IMR-90 (cell line): ENCODE data around the gene ACTG2. TPM values are rescaled to one million over a fixed set of nuclear protein-coding genes. Genes with fewer than 3 reads are reported as not detected.
A peak's percentile ranks its signal among the peaks of the same experiment; 100 is the strongest.

Source experiments
- ATAC-seq: fragments of 200-7000 bp; cut with Tn5 transposase; 2 replicates; pipeline ENCODE4 v1.9.1; 2020; ENCODE audit warnings: low read depth, mild to moderate bottlenecking, moderate library complexity
- BruUV-seq: library from RNA; stranded (reverse); fragments of 400-500 nt; replicated peaks from 2 replicates; lab custom pipeline; 2021; lab: Mats Ljungman, UMichigan
- CTCF ChIA-PET: fragments of 300-600 bp; formaldehyde crosslinking; extraction: SDS; loops from one replicate; lab custom pipeline; 2021; ENCODE audit warnings: antibody characterized with exemption; lab: Yijun Ruan, JAX
- POLR2A ChIA-PET: fragments of 300-600 bp; sonication (Branson Sonifier 250); formaldehyde crosslinking; loops from one replicate; lab custom pipeline; 2022; ENCODE audit warnings: antibody characterized with exemption; ENCODE audit not compliant: unreplicated experiment; lab: Charles Lee
- DNase-seq: peaks from one replicate; pipeline ENCODE4 v3.0.0; 2013
- H2AFZ ChIP-seq: replicated peaks from 2 replicates; pipeline ENCODE3; 2013; ENCODE audit warnings: low read length, mild to moderate bottlenecking; ENCODE audit not compliant: poor library complexity
- H2AK5ac ChIP-seq: 2 replicates; pipeline ENCODE4 v1.6.1; 2013; ENCODE audit warnings: low read depth, low read length, inconsistent platforms
- H2AK9ac ChIP-seq: replicated peaks from 2 replicates; pipeline ENCODE3; 2013; ENCODE audit warnings: mild to moderate bottlenecking, low read depth, low read length, moderate library complexity; ENCODE audit not compliant: poor library complexity
- H2BK120ac ChIP-seq: 2 replicates; pipeline ENCODE4 v1.6.1; 2013; ENCODE audit warnings: low read depth, low read length, inconsistent platforms
- H2BK15ac ChIP-seq: 3 replicates; pipeline ENCODE4 v1.6.1; 2013; ENCODE audit warnings: low read depth, low read length, inconsistent platforms
- H2BK20ac ChIP-seq: 2 replicates; pipeline ENCODE4 v1.6.1; 2013; ENCODE audit warnings: low read depth, mild to moderate bottlenecking, inconsistent platforms, low read length, moderate library complexity
- H2BK5ac ChIP-seq: 2 replicates; pipeline ENCODE4 v1.6.1; 2013; ENCODE audit warnings: mild to moderate bottlenecking, low read depth, low read length, inconsistent platforms; ENCODE audit not compliant: poor library complexity, severe bottlenecking
- H3K14ac ChIP-seq: replicated peaks from 2 replicates; pipeline ENCODE4 v1.6.1; 2013; ENCODE audit warnings: low read depth, low read length, inconsistent platforms
- H3K18ac ChIP-seq: 2 replicates; pipeline ENCODE4 v1.6.1; 2013; ENCODE audit warnings: low read depth, low read length, control low read depth
- H3K23ac ChIP-seq: 2 replicates; pipeline ENCODE4 v1.6.1; 2013; ENCODE audit warnings: low read depth, low read length, inconsistent platforms
- H3K27ac ChIP-seq: 2 replicates; pipeline ENCODE4 v1.5.1; 2013; ENCODE audit warnings: mild to moderate bottlenecking, control low read depth, low read length; ENCODE audit not compliant: insufficient read depth
- H3K27me3 ChIP-seq: 2 replicates; pipeline ENCODE4 v1.6.1; 2013; ENCODE audit warnings: low read length; ENCODE audit not compliant: control insufficient read depth, insufficient read depth
- H3K36me3 ChIP-seq: 2 replicates; pipeline ENCODE4 v1.6.1; 2013; ENCODE audit warnings: low read length, mixed read lengths; ENCODE audit not compliant: control insufficient read depth, insufficient read depth
- H3K4ac ChIP-seq: 2 replicates; pipeline ENCODE4 v1.6.1; 2013; ENCODE audit warnings: low read depth, low read length, inconsistent platforms
- H3K4me1 ChIP-seq: 2 replicates; pipeline ENCODE4 v1.6.1; 2013; ENCODE audit warnings: low read length, mixed read lengths; ENCODE audit not compliant: control insufficient read depth, insufficient read depth
- H3K4me2 ChIP-seq: 2 replicates; pipeline ENCODE4 v1.6.1; 2013; ENCODE audit warnings: low read depth, mild to moderate bottlenecking, control low read depth, low read length, moderate library complexity
- H3K4me3 ChIP-seq: 2 replicates; pipeline ENCODE4 v1.5.1; 2013; ENCODE audit warnings: low read depth, mild to moderate bottlenecking, control low read depth, low read length, moderate library complexity; ENCODE audit not compliant: insufficient read depth
- H3K56ac ChIP-seq: 2 replicates; pipeline ENCODE4 v1.6.1; 2013; ENCODE audit warnings: low read length, inconsistent platforms; ENCODE audit not compliant: insufficient read depth; ENCODE audit errors: extremely low read depth
- H3K79me1 ChIP-seq, 2 experiments: 2 replicates each; pipeline ENCODE4 v1.6.1; 2013; ENCODE audit warnings: low read length in 2 of 2, inconsistent platforms in 1 of 2, low read depth in 1 of 2
- H3K9ac ChIP-seq: 2 replicates; pipeline ENCODE4 v1.6.1; 2013; ENCODE audit warnings: low read depth, low read length, control low read depth
- H3K9me1 ChIP-seq: 2 replicates; pipeline ENCODE4 v1.6.1; 2013; ENCODE audit warnings: low read length, inconsistent platforms; ENCODE audit not compliant: insufficient read depth
- H3K9me3 ChIP-seq: 2 replicates; pipeline ENCODE4 v1.6.1; 2013; ENCODE audit warnings: low read length; ENCODE audit not compliant: control insufficient read depth, insufficient read depth
- H4K20me1 ChIP-seq: 2 replicates; pipeline ENCODE4 v1.6.1; 2013; ENCODE audit warnings: low read length, inconsistent platforms; ENCODE audit not compliant: insufficient read depth
- H4K5ac ChIP-seq: 2 replicates; pipeline ENCODE4 v1.6.1; 2013; ENCODE audit warnings: mild to moderate bottlenecking, low read depth, low read length, control low read depth
- H4K8ac ChIP-seq, 2 experiments: 2 replicates each; pipeline ENCODE4 v1.6.1; 2013; ENCODE audit warnings: low read depth in 2 of 2, low read length in 2 of 2, control low read depth in 1 of 2, inconsistent platforms in 1 of 2
- H4K91ac ChIP-seq: 2 replicates; pipeline ENCODE4 v1.6.1; 2013; ENCODE audit warnings: low read depth, low read length, inconsistent platforms; ENCODE audit not compliant: insufficient read depth
- CHD1 ChIP-seq: IDR thresholded peaks from 2 replicates; pipeline ENCODE4 v1.6.1; 2012; ENCODE audit warnings: low read depth, low read length, improper control_type of control experiment
- MAZ ChIP-seq: IDR thresholded peaks from 2 replicates; pipeline ENCODE4 v1.6.1; 2012; ENCODE audit warnings: low read depth, mild to moderate bottlenecking, low read length, improper control_type of control experiment, moderate library complexity, borderline replicate concordance
- POLR2A ChIP-seq: IDR thresholded peaks from 2 replicates; pipeline ENCODE4 v1.6.1; 2012; ENCODE audit warnings: mild to moderate bottlenecking, low read depth, low read length
- SMC3 ChIP-seq: fragments of 150-350 bp; IDR thresholded peaks from 2 replicates; pipeline ENCODE4 v1.6.1; 2016; ENCODE audit warnings: low read depth, mild to moderate bottlenecking, antibody characterized with exemption, low read length, moderate library complexity
- WGBS, 2 experiments: methylation state at CpG; one replicate each; pipeline versions ENCODE4 v1.1.5 to v1.1.7; 2013; ENCODE audit warnings: missing lambda C conversion rate in 2 of 2; ENCODE audit not compliant: insufficient read length in 1 of 2; ENCODE audit errors: extremely low coverage in 2 of 2; 5-methylcytosine and 5-hydroxymethylcytosine counted together
- dilution Hi-C: fragments of 300-500 bp; cut with HindIII; formaldehyde crosslinking; loops from one replicate; pipeline ENCODE4 v1.14.3; 2018; ENCODE audit warnings: low sequenced_read_pairs; ENCODE audit not compliant: unreplicated experiment
- in situ Hi-C: fragments of 300-500 bp; cut with MboI; formaldehyde crosslinking; loops from 3 replicates; pipeline ENCODE4 v1.14.3; 2019; ENCODE audit warnings: low sequenced_read_pairs, inconsistent platforms, mixed read lengths
- intact Hi-C: fragments of 100-400 bp; cut with micrococcal nuclease; formaldehyde crosslinking; loops from 2 replicates; pipeline ENCODE4 v1.10.0; 2022
- polyA plus RNA-seq, 3 experiments: library from polyadenylated mRNA; depleted of rRNA; stranded (reverse); fragments of >200 nt; gene quantifications; 2 replicates each; pipeline ENCODE4 v1.2.3, GENCODE V29; 2012; ENCODE audit warnings: low replicate concordance in 1 of 3
- total RNA-seq: library from RNA; depleted of rRNA; stranded (reverse); fragments of >200 nt; gene quantifications from 2 replicates; pipeline ENCODE4 v1.2.3, GENCODE V29; 2012

Gene ACTG2
- total and polyA plus RNA-seq, 2 of the 4 experiments (the other 2 are of a cell fraction) = 523 to 899 TPM

DNA sequence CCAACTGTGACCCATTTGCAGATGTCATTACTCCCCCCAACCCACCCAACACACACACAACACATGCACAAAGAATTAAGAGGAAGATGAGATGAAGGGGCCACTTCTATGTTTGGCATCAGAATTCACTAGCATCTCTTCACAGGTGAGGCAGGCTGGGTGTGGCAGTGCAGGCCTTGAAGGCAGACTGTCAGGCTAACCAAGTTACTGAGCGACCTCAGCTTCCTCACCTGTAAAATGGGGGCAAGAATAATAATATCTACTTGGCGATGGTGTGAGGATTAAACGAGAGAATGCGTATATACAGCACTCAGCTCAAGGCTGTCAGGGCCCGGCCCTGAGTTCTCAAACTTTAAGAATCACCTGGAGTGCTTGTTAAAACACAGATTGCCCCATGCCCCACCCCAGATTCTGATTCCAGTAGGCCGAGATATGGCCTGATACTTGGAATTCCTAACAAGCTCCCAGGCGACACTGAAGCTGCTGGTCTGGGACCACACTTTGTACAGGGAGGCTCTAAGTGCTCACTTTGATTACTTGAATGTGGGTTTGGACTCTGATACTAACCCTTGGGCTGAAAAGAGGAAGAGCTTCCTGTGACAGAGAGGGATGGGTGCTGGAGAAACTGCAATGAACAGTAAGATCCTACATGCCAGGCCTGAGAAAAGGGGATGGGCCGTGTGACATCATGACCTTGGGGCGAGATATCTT, 1.1 kb downstream of the ACTG2 start:
- POLR2A ChIA-PET = interaction anchor here (0.5 to 1.1 kb wide), 2 partner anchors 24 to 288 kb away, joined by 3 to 4 read pairs; no protein-coding TSS in a partner anchor
- peaks cover 14% of the 10 kb centered on the region for H3K36me3 ChIP-seq

More for the DNA sequence above, 1.1 kb downstream of the ACTG2 start:
- peak overlapping the region; percentile 45; the same call in 2 of the 3 replicates for H2BK15ac ChIP-seq
- H3K27me3 ChIP-seq = no peaks in the 10 kb centered on the region
- peak overlapping the region; percentile 97 for H3K27ac ChIP-seq
- peak overlapping the region; percentile 98 for H2AK5ac ChIP-seq
- peaks cover 12 to 75% of the 10 kb centered on the region in 2 experiments; a peak in 3 of 4 replicates for H3K79me1 ChIP-seq
- peak overlapping the region; percentile 86 to 94 for H4K8ac ChIP-seq
- peak overlapping the region; percentile 89 for H4K5ac ChIP-seq
- H3K23ac ChIP-seq = peak overlapping the region; percentile 95
- TF ChIP-seq CHD1 (no peak), POLR2A (no peak), SMC3 (no peak), MAZ (no peak)
- peak overlapping the region; percentile 82; the same call in 1 of the 2 replicates for H2BK20ac ChIP-seq
- H2BK120ac ChIP-seq = peak overlapping the region; percentile 98
- no peak overlapping the region for H2AFZ ChIP-seq
- no peak for ATAC-seq
- peaks cover 48% of the 10 kb centered on the region for H3K9me1 ChIP-seq
- H3K4me3 ChIP-seq = peak overlapping the region; percentile 77
- CTCF ChIA-PET = no interaction called here
- H4K20me1 ChIP-seq = peaks cover 53% of the 10 kb centered on the region
- H4K91ac ChIP-seq = peak overlapping the region; percentile 96
- peak overlapping the region; percentile 68 for H3K18ac ChIP-seq
- H2BK5ac ChIP-seq = peak overlapping the region; percentile 95
- no peaks in the 10 kb centered on the region for H3K9me3 ChIP-seq
- BruUV-seq = no TSS peak
- dilution Hi-C loops = no loop called here
- intact Hi-C loops = loop anchor here (2.0 kb wide), 1 partner anchor 65 kb away; the partner anchor contains the start of gene STAMBP
- H3K4me1 ChIP-seq = peaks cover 37% of the 10 kb centered on the region
- WGBS, 2 experiments = 40% methylated on average over 1 of the region's 9 CpGs; no CpG with 5 or more reads in 1 of the 2 experiments
- H3K9ac ChIP-seq = peak overlapping the region; percentile 95
- H3K14ac ChIP-seq = peak overlapping the region; percentile 100
- H3K4ac ChIP-seq = peak overlapping the region; percentile 99
- DNase-seq = no peak
- peak overlapping the region; percentile 98 for H2AK9ac ChIP-seq
- H3K56ac ChIP-seq = peak overlapping the region; percentile 96
- in situ Hi-C loops = no loop called here
- peak overlapping the region; percentile 73 for H3K4me2 ChIP-seq
